Heart left ventricle (tissue), 16 donors: ENCODE data around the gene GRM7. TPM values are rescaled to one million over a fixed set of nuclear protein-coding genes. Genes with fewer than 3 reads are reported as not detected.

Experiments used
- ATAC-seq, 4 donors: fragments of 200-7000 bp; cut with Tn5 transposase; one replicate each; pipeline ENCODE4 v1.9.1; 2020 to 2022; ENCODE audit warnings: moderate library complexity in 4 of 4, mild to moderate bottlenecking in 3 of 4, moderate number of reproducible peaks in 1 of 4
- DNase-seq, 5 donors: peaks; one replicate each; pipeline ENCODE4 v3.0.0-alpha.2; 2020
- H3K27ac ChIP-seq, 12 donors: fragments of 200-600 bp; sonication (generic) in 4 of 12; one replicate each; pipeline versions ENCODE4 v1.5.0 to v1.8.0; 2016 to 2022; ENCODE audit warnings: mild to moderate bottlenecking in 2 of 12
- H3K27me3 ChIP-seq, 9 donors: fragments of 200-600 bp; sonication (generic) in 2 of 9; one replicate each; pipeline versions ENCODE4 v1.5.1 to v1.8.0; 2016 to 2022; ENCODE audit warnings: mild to moderate bottlenecking in 3 of 9
- H3K36me3 ChIP-seq, 9 donors: fragments of 200-600 bp; sonication (generic) in 2 of 9; one replicate each; pipeline versions ENCODE4 v1.5.0 to v1.8.0; 2018 to 2022; ENCODE audit warnings: mild to moderate bottlenecking in 2 of 9
- H3K4me1 ChIP-seq, 12 donors: fragments of 200-600 bp; sonication (generic) in 4 of 12; one replicate each; pipeline versions ENCODE4 v1.5.0 to v1.8.0; 2016 to 2022; ENCODE audit warnings: mild to moderate bottlenecking in 3 of 12
- H3K4me3 ChIP-seq, 12 donors: fragments of 200-600 bp; sonication (generic) in 4 of 12; one replicate each; pipeline versions ENCODE4 v1.5.0 to v1.8.0; 2017 to 2022; ENCODE audit warnings: mild to moderate bottlenecking in 9 of 12, moderate library complexity in 4 of 12
- H3K9me3 ChIP-seq, 12 donors: fragments of 200-600 bp; sonication (generic) in 4 of 12; one replicate each; pipeline versions ENCODE4 v1.5.0 to v1.8.0; 2016 to 2022; ENCODE audit warnings: mild to moderate bottlenecking in 1 of 12
- CTCF ChIP-seq, 12 donors: fragments of 200-600 bp; sonication (generic) in 4 of 12; IDR thresholded peaks; one replicate each; pipeline versions ENCODE4 v1.5.0 to v1.8.0; 2018 to 2022; ENCODE audit warnings: antibody characterized with exemption in 12 of 12, mild to moderate bottlenecking in 5 of 12
- POLR2A ChIP-seq, 2 donors: fragments of 450-650 bp; IDR thresholded peaks; one replicate each; pipeline ENCODE4 v1.6.1; 2017; ENCODE audit warnings: antibody characterized with exemption in 2 of 2, mild to moderate bottlenecking in 2 of 2, moderate library complexity in 2 of 2
- WGBS, 4 donors: extraction: QIAGEN DNeasy Blood & Tissue Kit in 2 of 4; methylation state at CpG; one replicate each; pipeline versions ENCODE4 v1.1.5 to v1.1.7; 2013 to 2018; 5-methylcytosine and 5-hydroxymethylcytosine counted together
- intact Hi-C, 10 donors: fragments of 100-400 bp; cut with DNase I; formaldehyde crosslinking; loops; one replicate each; pipeline versions ENCODE4 v1.11.1 to v1.14.2; 2022
- polyA plus RNA-seq, 2 donors: library from polyadenylated mRNA; stranded (reverse); fragments of 200-250 nt; gene quantifications; one replicate each; pipeline ENCODE4 v1.2.3, GENCODE V29; 2013
- total RNA-seq, 9 donors: library from RNA; depleted of rRNA in 2 of 9; stranded (reverse); fragments of >200 nt in 2 of 9; fragmentation: NEBNext Ultra II Directional in 3 of 9; extraction: Animal tissue kit (Norgen Biotek cat#: 25700) in 3 of 9; gene quantifications; one replicate each; pipeline versions ENCODE4 v1.1.0 to v1.2.4, GENCODE V29; 2016 to 2023
- donor health status: ischemic (EF 13 %, LVEDD 7.1; RV severe dilation, severe dysfunction).
- donor health status: healthy with polysubstance abuse.
- donor health status: DM: no; HTN: yes; CAD: no.
- donor health status: DM: no; HTN: no; CAD: no.
- donor health status: ischemic (EF 25% LVEDD 6.9; RV normal size, moderate dysfunction).
- donor health status: ischemic (EF 25% LVEDD 5.7; RV mildly dilated, moderate dysfunction).
- donor health status: healthy.
- donor health status: DM: yes; HTN: yes; CAD: no.
- donor health status: ischemic (EF 35%, LVEDD 5.7; RV mildly dilated, moderate dysfunction).
- donor health status: nonischemic (EF 11% LVEDD 7.7; RV severe dilation, severe dysfunction).
- donor health status: DM: yes; HTN: yes; CAD: no.
- donor health status: PGD.
- donor health status: ischemic (EF 29% LVEDD 5.4; RV normal size, mild dysfunction).
- donor health status: nonischemic (EF 23%, LVEDD 6.1; RV moderate dilation, normal function).

GRM7 gene
- total and polyA plus RNA-seq, 11 donors = not detected

DNA sequence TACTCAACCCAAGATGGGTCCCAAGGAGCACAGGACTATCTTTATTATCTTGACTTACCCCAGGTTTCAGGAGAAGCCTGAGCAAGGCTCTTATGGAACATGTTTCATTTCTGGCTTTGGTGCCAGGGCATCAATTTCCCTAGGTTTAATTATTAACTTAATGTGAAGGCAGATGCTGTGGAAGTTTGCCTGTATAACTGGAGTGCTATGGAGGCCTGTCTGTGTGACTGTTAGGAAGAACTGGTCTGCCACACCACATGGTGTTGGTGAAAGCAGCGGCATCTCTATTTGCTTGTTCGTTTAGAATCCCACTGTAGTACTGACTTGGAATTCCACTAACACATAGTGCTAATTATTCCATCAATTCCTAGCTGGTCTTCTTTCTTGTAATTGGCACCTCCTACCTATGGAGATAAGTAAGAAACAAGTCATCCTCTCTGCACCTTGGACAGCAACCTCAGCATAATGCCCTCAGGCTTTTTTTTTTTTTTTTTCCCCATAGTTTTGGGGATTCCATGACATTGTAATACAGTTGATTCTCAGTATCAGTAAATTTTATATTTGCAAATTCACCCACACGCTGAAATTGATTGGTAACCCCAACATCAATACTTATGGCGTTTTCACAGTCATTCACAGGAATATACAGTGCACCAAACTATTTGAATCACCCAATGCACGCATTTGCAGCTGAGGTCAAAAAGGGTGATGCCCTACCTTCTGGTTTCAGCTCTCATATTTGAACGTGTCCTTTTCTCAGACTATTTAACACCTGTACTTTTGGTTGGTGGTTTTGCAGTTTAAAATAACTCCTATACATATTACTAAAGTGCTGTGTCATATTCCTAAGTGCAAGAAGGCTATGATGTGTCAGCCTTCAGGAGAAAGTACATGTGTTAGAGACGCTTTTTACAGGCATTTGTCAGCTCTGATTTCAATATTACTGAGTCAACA lies 867.9 kb downstream of the GRM7 start:
- intact Hi-C loops = no loop called here

GRCh38 chr3:7733933-7734332 lies 873.0 kb downstream of the GRM7 start:
- Histone ChIP-seq H3K36me3 (no peaks in the 10 kb centered on the region), H3K27me3 (no peaks in the 10 kb centered on the region), H3K27ac (no peak overlapping the region), H3K4me3 (no peak overlapping the region), H3K4me1 (no peaks in the 10 kb centered on the region), H3K9me3 (peaks cover 0 to 6% (median 0%) of the 10 kb centered on the region in 12 donors)
- ATAC-seq (no peak), DNase-seq (no peak)
- WGBS, 4 donors = 48 to 59% (median 57%) methylated on average over 1 of the region's 1 CpG
- intact Hi-C loops = no loop called here
- TF ChIP-seq CTCF (IDR thresholded peaks at IDR 0.05) = no peak
- TF ChIP-seq POLR2A (IDR thresholded peaks at IDR 0.05) = no peak

More for the DNA sequence above, 867.9 kb downstream of the GRM7 start:
- H3K36me3 ChIP-seq = no peaks in the 10 kb centered on the region
- no peaks in the 10 kb centered on the region for H3K27me3 ChIP-seq
- H3K27ac ChIP-seq = no peak overlapping the region
- DNase-seq (no peak), ATAC-seq (no peak)
- H3K4me3 ChIP-seq = no peak overlapping the region
- no peaks in the 10 kb centered on the region for H3K4me1 ChIP-seq
- no peaks in the 10 kb centered on the region for H3K9me3 ChIP-seq
- TF ChIP-seq POLR2A (IDR thresholded peaks at IDR 0.05) (no peak), CTCF (IDR thresholded peaks at IDR 0.05) (no peak)
- WGBS, 4 donors = 85 to 90% (median 87%) methylated on average over 7 of the region's 7 CpGs

DNA sequence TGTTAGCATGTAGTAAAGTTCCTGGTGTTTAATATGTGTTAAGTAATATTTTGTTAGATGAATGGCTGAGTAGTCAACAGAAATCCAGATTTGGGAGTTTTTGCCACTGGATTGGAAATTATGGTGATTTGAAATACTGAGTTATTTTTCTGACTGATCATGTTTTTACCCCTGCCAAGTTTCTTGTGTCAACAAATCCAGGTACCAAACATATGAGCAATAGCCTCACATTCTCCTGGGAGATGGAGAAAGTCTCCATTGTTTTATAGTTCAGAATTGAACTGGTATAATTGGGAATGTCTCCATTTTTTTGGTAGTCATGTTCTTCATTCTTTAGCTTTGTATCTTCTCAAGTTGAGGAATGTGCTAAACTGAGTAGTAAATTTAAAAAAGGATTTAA lies 873.5 kb downstream of the GRM7 start:
- no peaks in the 10 kb centered on the region for H3K4me1 ChIP-seq
- peaks cover 0 to 6% (median 0%) of the 10 kb centered on the region in 12 donors for H3K9me3 ChIP-seq
- H3K4me3 ChIP-seq = no peak overlapping the region
- intact Hi-C loops = no loop called here
- no peak for ATAC-seq
- TF ChIP-seq CTCF (IDR thresholded peaks at IDR 0.05) (no peak), POLR2A (IDR thresholded peaks at IDR 0.05) (no peak)
- H3K36me3 ChIP-seq = no peaks in the 10 kb centered on the region
- H3K27me3 ChIP-seq = no peaks in the 10 kb centered on the region
- no peak overlapping the region for H3K27ac ChIP-seq
- DNase-seq = no peak

DNA sequence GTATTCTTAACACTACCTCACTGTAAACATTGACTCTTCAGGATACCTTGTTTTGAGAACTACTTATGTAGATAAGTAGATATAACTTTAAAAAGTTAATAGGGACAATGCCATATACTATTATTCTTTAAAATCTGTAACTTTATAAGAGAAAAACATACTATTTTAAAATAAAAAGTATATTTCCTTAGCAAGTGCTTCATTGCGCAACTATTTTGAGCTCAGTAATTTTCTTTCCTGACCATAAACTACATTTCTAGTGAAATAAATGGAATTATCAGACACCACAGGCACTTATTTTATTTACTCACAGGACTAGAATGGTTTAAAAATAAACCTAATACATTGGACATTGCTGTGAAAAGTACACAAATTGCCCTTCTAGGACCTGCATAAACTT lies 876.3 kb downstream of the GRM7 start:
- Histone ChIP-seq H3K4me1 (no peaks in the 10 kb centered on the region), H3K27me3 (no peaks in the 10 kb centered on the region), H3K36me3 (no peaks in the 10 kb centered on the region), H3K4me3 (no peak overlapping the region), H3K9me3 (peaks cover 0 to 6% (median 0%) of the 10 kb centered on the region in 12 donors), H3K27ac (no peak overlapping the region)
- no peak for DNase-seq
- TF ChIP-seq CTCF (IDR thresholded peaks at IDR 0.05) (no peak), POLR2A (IDR thresholded peaks at IDR 0.05) (no peak)
- no peak for ATAC-seq
- 95 to 100% (median 99%) methylated on average over 1 of the region's 1 CpG for WGBS, 4 donors
- intact Hi-C loops = no loop called here
